Prostate gland (tissue), 2 donors: ENCODE data around the gene CFAP54. TPM values are rescaled to one million over a fixed set of nuclear protein-coding genes. Genes with fewer than 3 reads are reported as not detected.

Experiments
- DNase-seq: peaks from one replicate; pipeline ENCODE4 v3.0.0-alpha.2; 2019; ENCODE audit warnings: low spot score
- H3K27ac ChIP-seq, 2 donors: fragments of 200-600 bp; sonication (generic); 2 replicates each; pipeline ENCODE4 v1.5.1; 2017 to 2019
- H3K27me3 ChIP-seq: fragments of 200-600 bp; sonication (generic); replicated peaks from 2 replicates; pipeline ENCODE4 v1.5.1; 2019; ENCODE audit not compliant: insufficient read depth
- H3K36me3 ChIP-seq, 2 donors: fragments of 200-600 bp; sonication (generic); 1 replicate in 1 of 2; 2 replicates in 1 of 2; pipeline versions ENCODE4 v1.5.1 to v1.8.1; 2017 to 2019
- H3K4me1 ChIP-seq: fragments of 200-600 bp; sonication (generic); replicated peaks from 2 replicates; pipeline ENCODE4 v1.5.1; 2019
- H3K4me3 ChIP-seq, 2 donors: fragments of 200-600 bp; sonication (generic); 2 replicates each; pipeline ENCODE4 v1.5.1; 2017 to 2019
- H3K9me3 ChIP-seq: fragments of 200-600 bp; sonication (generic); 2 replicates; pipeline ENCODE4 v1.5.1; 2017
- CTCF ChIP-seq, 4 experiments: fragments of 200-600 bp in 2 of 4; fragments of 450-650 bp in 2 of 4; sonication (generic) in 2 of 4; IDR thresholded peaks; 1 replicate in 3 of 4; 2 replicates in 1 of 4; pipeline ENCODE4 v1.5.1; 2016 to 2019; ENCODE audit warnings: antibody characterized with exemption in 4 of 4, mild to moderate bottlenecking in 2 of 4, moderate library complexity in 2 of 4
- POLR2A ChIP-seq: fragments of 450-650 bp; IDR thresholded peaks from one replicate; pipeline ENCODE4 v1.6.1; 2016; ENCODE audit warnings: antibody characterized with exemption, mild to moderate bottlenecking
- POLR2AphosphoS5 ChIP-seq: sonication (generic); formaldehyde crosslinking; IDR thresholded peaks from one replicate; pipeline ENCODE4 v1.6.1; 2017; ENCODE audit warnings: antibody characterized with exemption
- WGBS: methylation state at CpG from one replicate; pipeline ENCODE4 v1.1.5; 2018; 5-methylcytosine and 5-hydroxymethylcytosine counted together
- intact Hi-C: fragments of 100-400 bp; cut with DNase I; formaldehyde crosslinking; loops from one replicate; pipeline ENCODE4 v1.14.2; 2022
- total RNA-seq, 2 donors: library from RNA; depleted of rRNA; stranded (reverse); fragments of >200 nt; gene quantifications; one replicate each; pipeline ENCODE4 v1.1.0, GENCODE V29; 2016

CFAP54 gene
- total RNA-seq, 2 donors from 2014 or later, result 0.68 to 2.3 TPM

GRCh38 chr12:96635844-96636243, 146.5 kb downstream of the CFAP54 start:
- intact Hi-C loops, result no loop called here
- no peak for DNase-seq
- Histone ChIP-seq H3K4me1 (no peaks in the 10 kb centered on the region), H3K27ac (no peak overlapping the region), H3K9me3 (no peaks in the 10 kb centered on the region), H3K27me3 (no peaks in the 10 kb centered on the region), H3K4me3 (no peak overlapping the region), H3K36me3 (no peaks in the 10 kb centered on the region)
- 88% methylated on average over 3 of the region's 3 CpGs for WGBS
- TF ChIP-seq POLR2A (no peak), POLR2AphosphoS5 (no peak), CTCF (IDR thresholded peaks at IDR 0.05) (no peak)

- H3K27me3 ChIP-seq, result no peaks in the 10 kb centered on the region
- H3K9me3 ChIP-seq, result no peaks in the 10 kb centered on the region
- intact Hi-C loops, result no loop called here
- no peak overlapping the region for H3K4me3 ChIP-seq
- DNase-seq, result no peak
- 91% methylated on average over 5 of the region's 5 CpGs for WGBS
- no peaks in the 10 kb centered on the region for H3K36me3 ChIP-seq
- no peak for TF ChIP-seq CTCF (IDR thresholded peaks at IDR 0.05)
- no peak for TF ChIP-seq POLR2A
- no peak for TF ChIP-seq POLR2AphosphoS5
- no peaks in the 10 kb centered on the region for H3K4me1 ChIP-seq
- H3K27ac ChIP-seq, result no peak overlapping the region
These were observed 147.5 kb downstream of the CFAP54 start for GRCh38 chr12:96636895-96637294.

DNA sequence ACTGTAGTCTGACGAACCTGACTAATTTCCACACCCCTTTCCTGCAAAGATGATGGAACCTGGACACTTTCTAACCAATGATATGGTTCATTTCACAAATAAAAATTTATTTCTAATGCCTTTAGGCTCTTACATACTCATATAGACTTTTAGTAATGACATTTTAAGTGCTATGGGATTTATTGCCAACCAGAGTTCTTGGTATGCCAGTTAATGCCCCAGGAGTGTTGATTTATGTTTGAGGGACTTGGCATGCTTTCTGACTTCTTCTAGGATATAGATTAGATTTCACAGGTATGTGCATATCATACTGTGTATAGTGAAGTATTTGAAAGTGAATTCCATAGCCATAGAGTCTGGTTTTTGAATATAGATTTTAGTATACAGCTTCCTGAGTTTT, 159.5 kb downstream of the CFAP54 start:
- intact Hi-C loops, result no loop called here
- DNase-seq, result no peak
- H3K4me3 ChIP-seq, result no peak overlapping the region
- H3K4me1 ChIP-seq, result no peaks in the 10 kb centered on the region
- H3K27ac ChIP-seq, result no peak overlapping the region
- TF ChIP-seq CTCF (IDR thresholded peaks at IDR 0.05) (no peak), POLR2A (no peak), POLR2AphosphoS5 (no peak)
- no peaks in the 10 kb centered on the region for H3K27me3 ChIP-seq
- 72% methylated on average over 1 of the region's 1 CpG for WGBS
- H3K36me3 ChIP-seq, result no peaks in the 10 kb centered on the region
- H3K9me3 ChIP-seq, result no peaks in the 10 kb centered on the region

DNA sequence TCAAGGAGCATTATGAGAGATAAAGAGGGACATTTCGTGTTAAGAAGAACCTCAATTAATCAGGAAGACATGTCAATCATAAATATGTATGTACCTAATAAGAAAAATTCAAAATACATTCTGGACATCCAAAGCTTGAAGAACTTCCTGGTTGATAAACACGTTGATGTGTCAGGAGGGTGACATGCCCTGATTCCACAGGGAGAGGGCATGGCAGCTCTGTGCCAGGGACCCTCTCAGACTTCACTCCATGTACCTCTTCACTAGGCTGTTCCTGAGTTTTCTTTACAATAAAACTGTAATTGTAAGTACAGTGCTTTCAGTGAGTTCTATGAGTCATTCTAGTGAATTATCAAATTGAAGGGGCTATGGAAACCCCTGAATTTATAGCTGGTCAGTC, 163.5 kb downstream of the CFAP54 start:
- Histone ChIP-seq H3K9me3 (no peaks in the 10 kb centered on the region), H3K4me3 (no peak overlapping the region), H3K4me1 (no peaks in the 10 kb centered on the region), H3K27me3 (no peaks in the 10 kb centered on the region), H3K27ac (no peak overlapping the region), H3K36me3 (no peaks in the 10 kb centered on the region)
- intact Hi-C loops, result no loop called here
- TF ChIP-seq POLR2AphosphoS5 (no peak), CTCF (IDR thresholded peaks at IDR 0.05) (no peak), POLR2A (no peak)
- WGBS, result 58% methylated on average over 2 of the region's 2 CpGs
- DNase-seq, result no peak

GRCh38 chr12:96658075-96658474, 168.7 kb downstream of the CFAP54 start:
- H3K9me3 ChIP-seq, result no peaks in the 10 kb centered on the region
- intact Hi-C loops, result no loop called here
- no peak overlapping the region for H3K27ac ChIP-seq
- no peak for DNase-seq
- no peaks in the 10 kb centered on the region for H3K27me3 ChIP-seq
- H3K36me3 ChIP-seq, result no peaks in the 10 kb centered on the region
- H3K4me1 ChIP-seq, result no peaks in the 10 kb centered on the region
- TF ChIP-seq CTCF (IDR thresholded peaks at IDR 0.05) (no peak), POLR2A (no peak), POLR2AphosphoS5 (no peak)
- WGBS, result 94% methylated on average over 1 of the region's 1 CpG
- H3K4me3 ChIP-seq, result no peak overlapping the region
